HepG2 (cell line): ENCODE results near the gene YKT6. TPM values are rescaled to one million over a fixed set of nuclear protein-coding genes. Genes with fewer than 3 reads are reported as not detected.
A peak's percentile ranks its signal among the peaks of the same experiment; 100 is the strongest.

Source experiments
- AGO1 ChIP-seq: fragments of 200-400 bp; formaldehyde crosslinking; IDR thresholded peaks from 2 replicates; pipeline ENCODE4 v1.6.1; 2017; ENCODE audit warnings: mild to moderate bottlenecking, low read depth, low read length, moderate library complexity; ENCODE audit not compliant: poor library complexity, severe bottlenecking
- BRCA1 ChIP-seq: sonication (generic); formaldehyde crosslinking; IDR thresholded peaks from 2 replicates; pipeline ENCODE4 v1.4.0; 2020; ENCODE audit warnings: missing genetic modification reagents
- ELF4 ChIP-seq: sonication (generic); formaldehyde crosslinking; IDR thresholded peaks from 2 replicates; pipeline ENCODE4 v1.5.0; 2020; ENCODE audit warnings: missing genetic modification reagents, mild to moderate bottlenecking, moderate library complexity, borderline replicate concordance
- FOXK1 ChIP-seq: sonication (generic); formaldehyde crosslinking; IDR thresholded peaks from 2 replicates; pipeline ENCODE4 v1.4.0; 2020; ENCODE audit warnings: low read depth, missing genetic modification reagents, borderline replicate concordance
- GTF2F1 ChIP-seq: fragments of 150-350 bp; IDR thresholded peaks from 2 replicates; pipeline ENCODE4 v1.6.1; 2014; ENCODE audit warnings: low read length
- HDAC1 ChIP-seq: sonication (generic); formaldehyde crosslinking; IDR thresholded peaks from 2 replicates; pipeline ENCODE4 v1.5.1; 2020; ENCODE audit warnings: mild to moderate bottlenecking, missing genetic modification reagents
- KAT8 ChIP-seq: IDR thresholded peaks from 2 replicates; pipeline ENCODE4 v1.6.1; 2016; ENCODE audit warnings: missing genetic modification reagents, missing compliant biosample characterization
- MTF1 ChIP-seq: sonication (generic); formaldehyde crosslinking; IDR thresholded peaks from 2 replicates; pipeline ENCODE4 v1.5.0; 2020; ENCODE audit warnings: missing genetic modification reagents
- MXI1 ChIP-seq: IDR thresholded peaks from 3 replicates; pipeline ENCODE4 v1.6.1; 2012; ENCODE audit warnings: low read depth, low read length, inconsistent platforms, borderline replicate concordance
- MZF1 ChIP-seq: sonication (generic); formaldehyde crosslinking; IDR thresholded peaks from 2 replicates; pipeline ENCODE4 v1.8.1; 2023; ENCODE audit warnings: mild to moderate bottlenecking, missing genetic modification reagents, borderline replicate concordance
- RAD21 ChIP-seq: fragments of 450-650 bp; formaldehyde crosslinking; IDR thresholded peaks from 2 replicates; pipeline ENCODE4 v1.5.0; 2020; ENCODE audit warnings: mild to moderate bottlenecking
- RORA ChIP-seq: sonication (generic); formaldehyde crosslinking; IDR thresholded peaks from 2 replicates; pipeline ENCODE4 v1.5.0; 2020; ENCODE audit warnings: mild to moderate bottlenecking, missing genetic modification reagents, moderate library complexity
- RXRB ChIP-seq: IDR thresholded peaks from 2 replicates; pipeline ENCODE4 v1.6.1; 2016; ENCODE audit warnings: borderline replicate concordance, missing genetic modification reagents, missing compliant biosample characterization
- SMAD1 ChIP-seq: sonication (generic); formaldehyde crosslinking; IDR thresholded peaks from 2 replicates; pipeline ENCODE4 v1.4.0; 2020; ENCODE audit warnings: missing genetic modification reagents, low read depth, mild to moderate bottlenecking, borderline replicate concordance
- SMAD3 ChIP-seq: sonication (generic); formaldehyde crosslinking; IDR thresholded peaks from 2 replicates; pipeline ENCODE4 v1.4.0; 2020; ENCODE audit warnings: missing genetic modification reagents
- TBX2 ChIP-seq: sonication (generic); formaldehyde crosslinking; IDR thresholded peaks from 2 replicates; pipeline ENCODE4 v1.5.0; 2020; ENCODE audit warnings: missing genetic modification reagents, mild to moderate bottlenecking, borderline replicate concordance
- TCF12 ChIP-seq, 2 experiments: fragments of 450-650 bp in 1 of 2; sonication (generic) in 1 of 2; formaldehyde crosslinking in 1 of 2; IDR thresholded peaks; 2 replicates each; pipeline versions ENCODE4 v1.6.1 to v1.8.0; 2017 to 2022; ENCODE audit warnings: antibody characterized with exemption in 1 of 2, mild to moderate bottlenecking in 1 of 2, missing genetic modification reagents in 1 of 2, moderate library complexity in 1 of 2
- XRCC5 ChIP-seq: fragments of 200-400 bp; formaldehyde crosslinking; optimal IDR thresholded peaks from 2 replicates; pipeline ENCODE3; 2017; ENCODE audit warnings: mild to moderate bottlenecking, low read length
- ZNF143 ChIP-seq: sonication (generic); formaldehyde crosslinking; IDR thresholded peaks from 2 replicates; pipeline ENCODE4 v1.4.0; 2020; ENCODE audit warnings: missing genetic modification reagents
- ZNF180 ChIP-seq: sonication (generic); formaldehyde crosslinking; IDR thresholded peaks from 2 replicates; pipeline ENCODE4 v1.4.0; 2020; ENCODE audit warnings: low read depth, missing genetic modification reagents, borderline replicate concordance
- ZNF232 ChIP-seq: sonication (generic); formaldehyde crosslinking; IDR thresholded peaks from 2 replicates; pipeline ENCODE4 v1.4.0; 2020; ENCODE audit warnings: missing genetic modification reagents, borderline replicate concordance
- ZNF30 ChIP-seq: sonication (generic); formaldehyde crosslinking; IDR thresholded peaks from 2 replicates; pipeline ENCODE4 v1.5.0; 2020; ENCODE audit warnings: mild to moderate bottlenecking, missing genetic modification reagents
- polyA plus RNA-seq, 8 experiments: library from polyadenylated mRNA; depleted of rRNA in 3 of 8; stranded (reverse) in 7 of 8; unstranded in 1 of 8; fragments of >200 nt; fragmentation: Illumina TruSeq in 4 of 8; extraction: Trizol in 4 of 8; gene quantifications; 2 replicates each; pipeline versions ENCODE4 v1.2.1 to v1.2.3, GENCODE V29; 2011 to 2016; ENCODE audit warnings: low read depth in 4 of 8, missing spikeins in 1 of 8, mixed read lengths in 1 of 8; ENCODE audit not compliant: insufficient read depth in 1 of 8
- total RNA-seq, 5 experiments: library from RNA; depleted of rRNA; stranded (reverse); fragments of >200 nt; fragmentation: Illumina TruSeq; extraction: Trizol; gene quantifications; 2 replicates each; pipeline ENCODE4 v1.2.3, GENCODE V29; 2016; ENCODE audit warnings: low read depth in 1 of 5
- TF ChIP-seq, protein P1 (sequence below): IDR thresholded peaks from 2 replicates; pipeline ENCODE4 v1.6.1; 2018; ENCODE audit warnings: missing genetic modification reagents
- TF ChIP-seq, protein P2 (sequence below): sonication (generic); formaldehyde crosslinking; IDR thresholded peaks from 2 replicates; pipeline ENCODE4 v1.5.0; 2020; ENCODE audit warnings: mild to moderate bottlenecking, missing genetic modification reagents

YKT6 gene
- total and polyA plus RNA-seq, 2 of the 13 experiments (the other 11 are each of a cell fraction or from before 2014, with no cell fraction given), result 52.2 to 60.3 TPM

DNA sequence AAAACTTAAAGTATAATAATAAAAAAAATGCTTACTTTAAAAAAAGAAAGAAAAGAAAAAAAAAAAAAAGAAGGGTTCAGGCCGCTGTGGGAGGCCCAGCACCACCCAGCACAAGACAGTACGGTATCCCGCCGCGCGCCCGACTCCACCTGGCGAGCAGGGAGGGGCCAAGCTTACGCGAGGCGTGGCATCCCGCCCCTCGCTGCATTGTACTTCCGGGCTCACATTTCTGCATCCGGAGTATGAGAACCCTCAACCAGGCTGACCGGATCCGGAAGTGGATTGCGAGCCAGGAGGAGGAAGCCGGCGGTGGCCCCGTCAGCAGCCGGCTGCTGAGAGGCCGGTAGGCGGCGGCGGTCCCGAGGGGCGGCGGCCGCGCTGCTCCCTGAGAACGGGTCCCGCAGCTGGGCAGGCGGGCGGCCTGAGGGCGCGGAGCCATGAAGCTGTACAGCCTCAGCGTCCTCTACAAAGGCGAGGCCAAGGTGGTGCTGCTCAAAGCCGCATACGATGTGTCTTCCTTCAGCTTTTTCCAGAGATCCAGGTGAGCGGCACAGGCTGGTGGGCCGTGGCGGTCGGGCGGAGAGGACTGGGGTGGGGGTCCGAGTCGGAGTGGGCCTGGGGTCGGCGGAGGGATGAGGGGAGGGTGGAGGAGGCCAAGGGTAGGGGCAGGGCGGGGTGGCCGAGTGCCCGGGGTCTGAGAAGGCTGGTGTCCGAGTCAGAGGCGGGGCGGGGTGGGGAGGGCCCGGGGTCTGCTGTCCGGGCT, at the start of gene YKT6 (continued):
- TF ChIP-seq, protein P1, sequence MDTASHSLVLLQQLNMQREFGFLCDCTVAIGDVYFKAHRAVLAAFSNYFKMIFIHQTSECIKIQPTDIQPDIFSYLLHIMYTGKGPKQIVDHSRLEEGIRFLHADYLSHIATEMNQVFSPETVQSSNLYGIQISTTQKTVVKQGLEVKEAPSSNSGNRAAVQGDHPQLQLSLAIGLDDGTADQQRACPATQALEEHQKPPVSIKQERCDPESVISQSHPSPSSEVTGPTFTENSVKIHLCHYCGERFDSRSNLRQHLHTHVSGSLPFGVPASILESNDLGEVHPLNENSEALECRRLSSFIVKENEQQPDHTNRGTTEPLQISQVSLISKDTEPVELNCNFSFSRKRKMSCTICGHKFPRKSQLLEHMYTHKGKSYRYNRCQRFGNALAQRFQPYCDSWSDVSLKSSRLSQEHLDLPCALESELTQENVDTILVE (CRISPR knock-in tag), result peak; percentile 47; the same call in 1 of the 2 replicates
- TF ChIP-seq MXI1, result peak; percentile 85; the same call in 1 of the 3 replicates
- TF ChIP-seq HDAC1 (CRISPR knock-in tag), result peak; percentile 74; the same call in 1 of the 2 replicates
- peak; percentile 52; the same call in 1 of the 2 replicates for TF ChIP-seq RXRB
- no peak for TF ChIP-seq ZNF180 (CRISPR knock-in tag)
- peak; percentile 48; the same call in 1 of the 2 replicates for TF ChIP-seq RAD21 (CRISPR knock-in tag)
- peak; percentile 84 for TF ChIP-seq TBX2 (CRISPR knock-in tag)
- TF ChIP-seq AGO1, result peak; percentile 45
- no peak for TF ChIP-seq TCF12 (IDR thresholded peaks at IDR 0.05)
- 0 out of 2 replicates have a peak, but pooled peaks have one; percentile 31 for TF ChIP-seq TCF12 (CRISPR knock-in tag; IDR thresholded peaks at IDR 0.05)
- TF ChIP-seq XRCC5, result peak; percentile 80
- peak; percentile 64; the same call in 1 of the 2 replicates for TF ChIP-seq FOXK1
- peak; percentile 82 for TF ChIP-seq ELF4 (CRISPR knock-in tag)
- peak; percentile 98 for TF ChIP-seq KAT8 (CRISPR knock-in tag)
- TF ChIP-seq MZF1 (CRISPR knock-in tag), result no peak
- TF ChIP-seq GTF2F1, result no peak
- TF ChIP-seq SMAD1 (CRISPR knock-in tag), result 0 out of 2 replicates have a peak, but pooled peaks have one; percentile 57
- no peak for TF ChIP-seq ZNF143 (CRISPR knock-in tag)
- no peak for TF ChIP-seq MTF1 (CRISPR knock-in tag)
- no peak for TF ChIP-seq ZNF30 (CRISPR knock-in tag)
- 0 out of 2 replicates have a peak, but pooled peaks have one; percentile 48 for TF ChIP-seq BRCA1 (CRISPR knock-in tag)
- no peak for TF ChIP-seq RORA (CRISPR knock-in tag)
- TF ChIP-seq, protein P2, sequence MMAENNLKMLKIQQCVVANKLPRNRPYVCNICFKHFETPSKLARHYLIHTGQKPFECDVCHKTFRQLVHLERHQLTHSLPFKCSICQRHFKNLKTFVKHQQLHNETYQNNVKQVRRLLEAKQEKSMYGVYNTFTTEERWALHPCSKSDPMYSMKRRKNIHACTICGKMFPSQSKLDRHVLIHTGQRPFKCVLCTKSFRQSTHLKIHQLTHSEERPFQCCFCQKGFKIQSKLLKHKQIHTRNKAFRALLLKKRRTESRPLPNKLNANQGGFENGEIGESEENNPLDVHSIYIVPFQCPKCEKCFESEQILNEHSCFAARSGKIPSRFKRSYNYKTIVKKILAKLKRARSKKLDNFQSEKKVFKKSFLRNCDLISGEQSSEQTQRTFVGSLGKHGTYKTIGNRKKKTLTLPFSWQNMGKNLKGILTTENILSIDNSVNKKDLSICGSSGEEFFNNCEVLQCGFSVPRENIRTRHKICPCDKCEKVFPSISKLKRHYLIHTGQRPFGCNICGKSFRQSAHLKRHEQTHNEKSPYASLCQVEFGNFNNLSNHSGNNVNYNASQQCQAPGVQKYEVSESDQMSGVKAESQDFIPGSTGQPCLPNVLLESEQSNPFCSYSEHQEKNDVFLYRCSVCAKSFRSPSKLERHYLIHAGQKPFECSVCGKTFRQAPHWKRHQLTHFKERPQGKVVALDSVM (CRISPR knock-in tag), result no peak
- 0 out of 2 replicates have a peak, but pooled peaks have one; percentile 25 for TF ChIP-seq SMAD3 (CRISPR knock-in tag)
- TF ChIP-seq ZNF232, result no peak
